ENCODE results near the gene ZSWIM3.

DNA sequence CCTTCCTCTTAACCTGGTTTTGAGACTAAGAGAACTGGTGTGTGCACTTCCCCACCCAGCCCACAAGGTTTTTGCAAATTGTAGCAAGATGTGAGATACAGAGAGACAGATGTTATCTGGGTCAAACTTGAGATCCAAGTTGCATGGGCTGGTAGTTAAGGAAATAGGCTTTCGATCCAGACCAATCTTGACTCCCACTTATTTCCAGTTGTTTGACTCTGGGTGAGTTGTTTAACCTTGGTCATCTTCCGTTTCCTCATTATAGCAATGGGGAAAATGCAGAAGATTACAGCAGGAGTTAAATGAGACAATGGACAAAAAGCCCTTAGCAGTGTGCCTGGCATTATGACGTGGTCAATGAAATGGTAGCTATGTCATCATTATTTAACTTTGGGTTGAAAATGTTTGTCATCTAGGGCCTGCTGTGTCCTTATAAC, 22.1 kb upstream of the ZSWIM3 start:
- TF ChIP-seq POLR2AphosphoS5 (IDR thresholded peaks at IDR 0.05; ENCODE audit: low read depth, low read length), result no peak
- TF ChIP-seq TAF1 (IDR thresholded peaks at IDR 0.05; ENCODE audit: borderline replicate concordance, low read depth, low read length), result no peak
- no peak for TF ChIP-seq POLR2A (IDR thresholded peaks at IDR 0.05; ENCODE audit: low read depth, low read length)
